Caco-2 (cell line): ENCODE results near the gene IFITM10. TPM values are rescaled to one million over a fixed set of nuclear protein-coding genes. Genes with fewer than 3 reads are reported as not detected.

Source experiments
- BruUV-seq: library from RNA; stranded (reverse); fragments of 400-500 nt; replicated peaks from 2 replicates; lab custom pipeline; 2021; lab: Mats Ljungman, UMichigan
- CTCF ChIA-PET: fragments of 300-600 bp; sonication (Branson Sonifier 250); formaldehyde crosslinking; loops from one replicate; lab custom pipeline; 2022; ENCODE audit warnings: antibody characterized with exemption; lab: Charles Lee
- POLR2A ChIA-PET: fragments of 300-600 bp; sonication (Branson Sonifier 250); formaldehyde crosslinking; loops from one replicate; lab custom pipeline; 2022; ENCODE audit warnings: antibody characterized with exemption; lab: Charles Lee
- DNase-seq, 2 experiments: peaks; one replicate each; pipeline versions ENCODE4 v3.0.0 to v3.0.0-alpha.2; 2020 to 2022
- H3K27me3 ChIP-seq: replicated peaks from 2 replicates; pipeline ENCODE4 v1.6.0; 2011; ENCODE audit warnings: low read length; ENCODE audit not compliant: control insufficient read depth, insufficient read depth
- H3K36me3 ChIP-seq: 2 replicates; pipeline ENCODE4 v1.5.1; 2011; ENCODE audit warnings: low read length; ENCODE audit not compliant: control insufficient read depth, insufficient read depth
- H3K4me1 ChIP-seq: fragments of 250-450 bp; sonication (Bioruptor Pico); 2 replicates; pipeline ENCODE4 v1.5.1; 2020; ENCODE audit warnings: mild to moderate bottlenecking
- H3K4me3 ChIP-seq: 2 replicates; pipeline ENCODE4 v1.5.1; 2011; ENCODE audit warnings: low read depth, mild to moderate bottlenecking, control low read depth, low read length
- H3K9me3 ChIP-seq: fragments of 250-450 bp; sonication (Bioruptor Pico); 2 replicates; pipeline ENCODE4 v1.5.1; 2020; ENCODE audit warnings: mild to moderate bottlenecking, moderate library complexity
- H3K27ac Mint-ChIP-seq: one replicate; pipeline ENCODE4 v1.8.0; 2022; ENCODE audit warnings: mixed read lengths; ENCODE audit not compliant: unreplicated experiment
- H3K27me3 Mint-ChIP-seq: one replicate; pipeline ENCODE4 v1.8.0; 2022; ENCODE audit warnings: mixed read lengths; ENCODE audit not compliant: insufficient read depth, unreplicated experiment
- H3K36me3 Mint-ChIP-seq: one replicate; pipeline ENCODE4 v1.8.0; 2022; ENCODE audit warnings: mild to moderate bottlenecking, mixed read lengths; ENCODE audit not compliant: insufficient read depth, unreplicated experiment
- H3K4me1 Mint-ChIP-seq: one replicate; pipeline ENCODE4 v1.8.0; 2022; ENCODE audit warnings: low read depth, mixed read lengths; ENCODE audit not compliant: unreplicated experiment
- H3K4me3 Mint-ChIP-seq: one replicate; pipeline ENCODE4 v1.8.0; 2022; ENCODE audit warnings: mild to moderate bottlenecking, moderate library complexity, mixed read lengths; ENCODE audit not compliant: unreplicated experiment
- H3K9me3 Mint-ChIP-seq: one replicate; pipeline ENCODE4 v1.8.0; 2022; ENCODE audit warnings: mixed read lengths; ENCODE audit not compliant: unreplicated experiment
- intact Hi-C: fragments of 100-400 bp; cut with micrococcal nuclease; formaldehyde crosslinking; loops from one replicate; pipeline ENCODE4 v1.10.0; 2022; ENCODE audit not compliant: unreplicated experiment
- total RNA-seq: library from RNA; stranded (reverse); gene quantifications from 2 replicates; pipeline ENCODE4 v1.2.3, GENCODE V29; 2022
- TF ChIP-seq, protein P1 (sequence below), 2 experiments: fragments of 200-600 bp in 1 of 2; IDR thresholded peaks; 1 replicate in 1 of 2; 2 replicates in 1 of 2; pipeline versions ENCODE4 v1.5.1 to v1.8.0; 2011 to 2022; ENCODE audit warnings: antibody characterized with exemption in 1 of 2, control low read depth in 1 of 2, inconsistent platforms in 1 of 2, low read depth in 1 of 2, low read length in 1 of 2, mild to moderate bottlenecking in 1 of 2, moderate library complexity in 1 of 2; ENCODE audit not compliant: insufficient read depth in 1 of 2, severe bottlenecking in 1 of 2, unreplicated experiment in 1 of 2

Gene IFITM10
- total RNA-seq, 1 experiment from 2014 or later, result 2.7 TPM

DNA sequence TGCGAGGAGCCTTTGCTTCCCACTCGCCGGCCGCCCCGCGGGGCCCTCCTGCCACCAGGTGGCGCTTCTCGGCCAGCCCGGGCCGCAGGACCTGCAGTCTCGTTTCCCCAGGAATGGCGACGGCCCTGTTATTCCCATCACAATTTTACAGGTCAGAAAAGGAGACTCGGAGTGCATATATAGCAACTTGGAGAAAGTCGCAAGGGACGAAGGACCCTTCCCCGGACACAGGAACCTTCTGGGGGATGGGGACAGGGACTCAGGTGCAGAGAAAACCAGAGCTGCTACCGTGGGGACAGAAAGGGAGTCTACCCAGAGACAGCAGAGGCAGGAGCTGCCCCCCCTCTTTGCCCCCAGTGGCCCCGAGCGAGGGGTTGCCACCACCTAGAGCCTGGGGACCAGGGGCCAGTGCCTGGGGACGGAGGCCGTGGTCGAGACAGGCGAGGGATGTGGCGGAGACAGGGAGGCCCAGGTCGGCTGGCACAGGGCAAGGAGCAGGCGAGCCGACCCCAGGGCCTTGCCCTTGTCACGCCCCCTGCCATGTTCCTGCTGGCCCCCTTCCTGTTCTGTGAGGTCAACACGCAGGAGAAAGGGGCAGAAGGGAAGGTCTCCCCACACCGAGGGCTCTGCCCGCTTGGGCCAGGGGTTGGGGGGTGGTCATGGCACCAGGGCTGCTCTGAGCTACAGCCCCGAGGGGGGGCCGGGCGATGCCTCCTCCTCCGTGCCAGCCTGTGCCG is 56.9 kb downstream of the IFITM10 start:
- no peaks in the 10 kb centered on the region for H3K9me3 Mint-ChIP-seq
- H3K27ac Mint-ChIP-seq, result peak overlapping the region; percentile 91
- H3K4me3 ChIP-seq, result peak overlapping the region; percentile 49
- intact Hi-C loops, result loop anchor here (1.0 kb wide), 3 partner anchors 132 to 458 kb away; no protein-coding TSS in a partner anchor
- peak overlapping the region; percentile 83 for H3K4me3 Mint-ChIP-seq
- no peaks in the 10 kb centered on the region for H3K9me3 ChIP-seq
- TF ChIP-seq, protein P1, sequence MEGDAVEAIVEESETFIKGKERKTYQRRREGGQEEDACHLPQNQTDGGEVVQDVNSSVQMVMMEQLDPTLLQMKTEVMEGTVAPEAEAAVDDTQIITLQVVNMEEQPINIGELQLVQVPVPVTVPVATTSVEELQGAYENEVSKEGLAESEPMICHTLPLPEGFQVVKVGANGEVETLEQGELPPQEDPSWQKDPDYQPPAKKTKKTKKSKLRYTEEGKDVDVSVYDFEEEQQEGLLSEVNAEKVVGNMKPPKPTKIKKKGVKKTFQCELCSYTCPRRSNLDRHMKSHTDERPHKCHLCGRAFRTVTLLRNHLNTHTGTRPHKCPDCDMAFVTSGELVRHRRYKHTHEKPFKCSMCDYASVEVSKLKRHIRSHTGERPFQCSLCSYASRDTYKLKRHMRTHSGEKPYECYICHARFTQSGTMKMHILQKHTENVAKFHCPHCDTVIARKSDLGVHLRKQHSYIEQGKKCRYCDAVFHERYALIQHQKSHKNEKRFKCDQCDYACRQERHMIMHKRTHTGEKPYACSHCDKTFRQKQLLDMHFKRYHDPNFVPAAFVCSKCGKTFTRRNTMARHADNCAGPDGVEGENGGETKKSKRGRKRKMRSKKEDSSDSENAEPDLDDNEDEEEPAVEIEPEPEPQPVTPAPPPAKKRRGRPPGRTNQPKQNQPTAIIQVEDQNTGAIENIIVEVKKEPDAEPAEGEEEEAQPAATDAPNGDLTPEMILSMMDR (IDR thresholded peaks at IDR 0.05; ENCODE audit: insufficient read depth in 1 of 2, low read depth in 1 of 2, low read length in 1 of 2, severe bottlenecking in 1 of 2, unreplicated experiment in 1 of 2), result peak; percentile 83 to 98
- BruUV-seq, result TSS peak; percentile 31
- peaks cover 45% of the 10 kb centered on the region for H3K4me1 ChIP-seq
- no peaks in the 10 kb centered on the region for H3K36me3 ChIP-seq
- H3K4me1 Mint-ChIP-seq, result peaks cover 34% of the 10 kb centered on the region
- ChIA-PET POLR2A (interaction anchor here (0.5 to 1.0 kb wide), 4 partner anchors 114 to 295 kb away, joined by 3 to 11 read pairs (median 6); no protein-coding TSS in a partner anchor), CTCF (interaction anchor here (0.5 to 4.5 kb wide), 36 partner anchors 10 to 463 kb away, joined by 3 to 111 read pairs (median 4); partner anchors contain the start of genes CTSD, MRPL23, SYT8 and TNNT3)
- no peaks in the 10 kb centered on the region for H3K27me3 Mint-ChIP-seq
- DNase-seq, result peak; percentile 89 to 95
- no peaks in the 10 kb centered on the region for H3K27me3 ChIP-seq
- H3K36me3 Mint-ChIP-seq, result peaks cover 6% of the 10 kb centered on the region

DNA sequence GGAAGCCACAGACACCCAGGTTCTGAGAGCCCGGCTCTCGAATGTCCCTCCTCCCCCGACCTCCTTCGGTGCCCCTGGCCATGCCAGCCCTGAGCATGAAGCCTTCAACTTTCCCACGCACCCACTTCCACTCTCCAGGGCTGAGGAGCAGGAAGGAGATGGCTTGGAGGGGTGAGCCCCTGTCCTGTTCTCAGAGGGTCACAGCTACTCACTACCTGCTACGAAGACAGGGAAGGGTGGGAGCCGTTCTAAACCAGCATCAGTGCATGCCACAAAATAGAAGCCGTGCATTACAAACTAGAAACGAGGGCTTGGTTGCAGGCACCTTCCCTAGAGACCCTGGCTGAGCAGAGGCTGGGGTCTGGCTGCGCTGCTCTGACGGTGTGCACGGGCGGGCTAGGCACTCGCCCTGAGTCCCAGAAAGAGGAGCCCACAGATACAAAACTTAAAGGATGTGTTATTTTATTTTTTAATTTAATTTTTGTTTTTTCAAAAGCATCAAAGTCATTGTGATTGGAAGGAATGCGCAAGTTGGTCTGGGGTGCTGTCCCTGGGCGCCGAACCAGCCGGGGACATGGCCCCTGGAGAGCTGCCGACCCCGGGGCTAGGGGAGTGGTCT is 57.6 kb downstream of the IFITM10 start:
- H3K4me1 Mint-ChIP-seq, result peaks cover 34% of the 10 kb centered on the region
- Histone ChIP-seq H3K36me3 (no peaks in the 10 kb centered on the region), H3K4me3 (no peak overlapping the region; the same call in 1 of the 2 replicates), H3K4me1 (peaks cover 45% of the 10 kb centered on the region), H3K27me3 (no peaks in the 10 kb centered on the region), H3K9me3 (no peaks in the 10 kb centered on the region)
- H3K36me3 Mint-ChIP-seq, result peaks cover 6% of the 10 kb centered on the region
- no peaks in the 10 kb centered on the region for H3K27me3 Mint-ChIP-seq
- intact Hi-C loops, result loop anchor here (1.0 kb wide), 2 partner anchors 189 to 458 kb away; no protein-coding TSS in a partner anchor
- CTCF ChIA-PET, result interaction anchor here (0.6 to 4.5 kb wide), 9 partner anchors 40 to 461 kb away, joined by 3 to 111 read pairs (median 17); partner anchors contain the start of gene SYT8
- TF ChIP-seq, protein P1 (IDR thresholded peaks at IDR 0.05; ENCODE audit: insufficient read depth in 1 of 2, low read depth in 1 of 2, low read length in 1 of 2, severe bottlenecking in 1 of 2, unreplicated experiment in 1 of 2), result no peak
- peak overlapping the region; percentile 83 for H3K4me3 Mint-ChIP-seq
- H3K9me3 Mint-ChIP-seq, result no peaks in the 10 kb centered on the region
- no peak for DNase-seq
- peak overlapping the region; percentile 91 for H3K27ac Mint-ChIP-seq
- POLR2A ChIA-PET, result interaction anchor here (1.0 kb wide), 1 partner anchor 296 kb away, joined by 7 read pairs; no protein-coding TSS in a partner anchor
- BruUV-seq, result no TSS peak
